Osteocyte (in vitro differentiated cells): ENCODE data around the gene CLEC1B. TPM values are rescaled to one million over a fixed set of nuclear protein-coding genes. Genes with fewer than 3 reads are reported as not detected.
"Not testable (repeated sequence)": the region's sequence is repeated elsewhere in the genome, so short reads cannot be mapped to it uniquely, and the experiment has no call there.

Source experiments
- DNase-seq: peaks from one replicate; pipeline ENCODE4 v3.0.0; 2021; ENCODE audit warnings: mixed read lengths; ENCODE audit not compliant: unreplicated experiment; ENCODE audit errors: extremely low spot score
- H3K27ac Mint-ChIP-seq: one replicate; pipeline ENCODE4 v1.8.0; 2021; ENCODE audit warnings: mild to moderate bottlenecking, mixed read lengths; ENCODE audit not compliant: unreplicated experiment
- H3K27me3 Mint-ChIP-seq: one replicate; pipeline ENCODE4 v1.8.0; 2021; ENCODE audit warnings: mixed read lengths; ENCODE audit not compliant: unreplicated experiment
- H3K36me3 Mint-ChIP-seq: one replicate; pipeline ENCODE4 v1.8.0; 2021; ENCODE audit warnings: mixed read lengths; ENCODE audit not compliant: unreplicated experiment
- H3K4me1 Mint-ChIP-seq: one replicate; pipeline ENCODE4 v1.8.0; 2021; ENCODE audit warnings: mixed read lengths; ENCODE audit not compliant: unreplicated experiment
- H3K4me3 Mint-ChIP-seq: one replicate; pipeline ENCODE4 v1.8.0; 2021; ENCODE audit warnings: mild to moderate bottlenecking, moderate library complexity, mixed read lengths; ENCODE audit not compliant: unreplicated experiment
- H3K9me3 Mint-ChIP-seq: one replicate; pipeline ENCODE4 v1.8.0; 2021; ENCODE audit warnings: mixed read lengths; ENCODE audit not compliant: unreplicated experiment
- CTCF ChIP-seq: fragments of 200-600 bp; sonication (generic); IDR thresholded peaks from 2 replicates; pipeline ENCODE4 v1.5.0; 2021; ENCODE audit warnings: antibody characterized with exemption, mild to moderate bottlenecking, moderate library complexity
- total RNA-seq: library from RNA; stranded (reverse); gene quantifications from 2 replicates; pipeline ENCODE4 v1.2.1, GENCODE V29; 2021

Gene CLEC1B
- total RNA-seq, 1 donor from 2014 or later = not detected

GRCh38 chr12:10001171-10001776 is 2.4 kb upstream of the CLEC1B start:
- Mint-ChIP-seq H3K9me3 (no peaks in the 10 kb centered on the region), H3K36me3 (no peaks in the 10 kb centered on the region), H3K27ac (no peak overlapping the region), H3K4me1 (no peaks in the 10 kb centered on the region), H3K27me3 (peaks cover 23% of the 10 kb centered on the region), H3K4me3 (no peak overlapping the region)
- no peak for DNase-seq
- no peak for TF ChIP-seq CTCF

DNA sequence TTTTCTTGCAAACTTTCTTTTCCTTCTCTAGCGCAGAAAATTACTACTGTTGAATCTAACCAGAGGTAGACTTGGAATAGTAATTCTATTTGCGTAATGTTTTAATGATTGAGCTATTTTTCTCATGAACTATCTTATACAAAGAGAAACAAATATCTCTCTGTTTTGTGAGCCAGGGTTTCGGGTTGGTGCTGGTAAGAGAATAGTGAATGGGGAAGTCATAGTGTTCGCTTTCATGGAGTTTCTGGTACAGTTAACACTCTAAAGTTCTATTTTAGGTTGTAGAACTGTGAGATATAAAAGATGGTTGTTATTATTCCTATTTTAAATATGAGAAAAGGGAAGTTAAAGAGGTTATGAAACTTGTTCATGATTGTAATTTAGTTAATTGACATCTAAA is 6.6 kb downstream of the CLEC1B start:
- no peaks in the 10 kb centered on the region for H3K4me1 Mint-ChIP-seq
- no peak overlapping the region for H3K4me3 Mint-ChIP-seq
- no peak for DNase-seq
- no peak overlapping the region for H3K27ac Mint-ChIP-seq
- no peaks in the 10 kb centered on the region for H3K9me3 Mint-ChIP-seq
- peaks cover 15% of the 10 kb centered on the region for H3K27me3 Mint-ChIP-seq
- TF ChIP-seq CTCF = no peak
- no peaks in the 10 kb centered on the region for H3K36me3 Mint-ChIP-seq

GRCh38 chr12:9991876-9992275 is 7.0 kb downstream of the CLEC1B start:
- Mint-ChIP-seq H3K36me3 (no peaks in the 10 kb centered on the region), H3K27me3 (peaks cover 15% of the 10 kb centered on the region)
- no peak for TF ChIP-seq CTCF

DNA sequence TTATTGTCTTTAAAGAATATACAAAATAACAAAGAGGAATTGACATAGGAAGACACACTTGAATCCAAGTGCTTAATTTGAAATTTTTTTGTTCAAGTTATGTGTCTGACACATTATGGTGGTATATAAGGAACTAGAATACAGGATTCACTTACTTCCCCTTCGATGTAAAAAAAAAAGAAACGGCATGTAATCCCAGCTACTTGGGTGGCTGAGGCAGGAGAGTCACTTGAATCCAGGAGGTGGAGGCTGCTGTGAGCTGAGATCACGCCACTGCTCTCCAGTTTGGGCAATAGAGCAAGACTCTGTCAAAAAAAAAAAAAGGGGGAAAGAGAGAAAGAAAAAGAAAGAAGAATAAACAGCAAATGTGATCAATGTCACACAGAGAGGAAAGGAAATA is 18.8 kb downstream of the CLEC1B start:
- TF ChIP-seq CTCF = no peak
- no peak overlapping the region for H3K27ac Mint-ChIP-seq
- H3K36me3 Mint-ChIP-seq = no peaks in the 10 kb centered on the region
- peaks cover 22% of the 10 kb centered on the region for H3K27me3 Mint-ChIP-seq
- no peak for DNase-seq
- H3K4me1 Mint-ChIP-seq = no peaks in the 10 kb centered on the region
- H3K9me3 Mint-ChIP-seq = peaks cover 2% of the 10 kb centered on the region
- no peak overlapping the region for H3K4me3 Mint-ChIP-seq

More at GRCh38 chr12:9991876-9992275, 7.0 kb downstream of the CLEC1B start:
- Mint-ChIP-seq H3K9me3 (no peaks in the 10 kb centered on the region), H3K27ac (no peak overlapping the region), H3K4me3 (no peak overlapping the region), H3K4me1 (no peaks in the 10 kb centered on the region)
- no peak for DNase-seq

DNA sequence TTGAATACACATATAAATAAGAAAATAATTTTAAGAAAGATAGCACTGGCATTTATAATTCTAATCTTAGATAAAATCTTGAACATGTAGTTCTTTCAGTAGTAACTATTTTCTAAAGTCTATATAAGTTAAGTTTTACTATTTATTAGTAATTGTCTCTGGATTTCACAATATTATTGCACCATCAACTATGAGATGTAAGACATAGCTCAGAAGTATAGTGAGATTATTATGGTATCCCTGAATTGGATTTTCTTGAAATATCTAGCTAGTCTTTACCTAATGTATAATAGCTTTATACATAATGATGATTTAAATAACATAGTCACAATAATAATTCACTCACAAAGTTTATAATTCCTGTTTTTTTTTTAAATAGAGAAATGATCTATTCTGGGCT is 21.0 kb downstream of the CLEC1B start:
- TF ChIP-seq CTCF = no peak
- Mint-ChIP-seq H3K9me3 (peaks cover 4% of the 10 kb centered on the region), H3K27me3 (peaks cover 23% of the 10 kb centered on the region), H3K36me3 (no peaks in the 10 kb centered on the region), H3K27ac (no peak overlapping the region), H3K4me1 (no peaks in the 10 kb centered on the region), H3K4me3 (no peak overlapping the region)
- no peak for DNase-seq

DNA sequence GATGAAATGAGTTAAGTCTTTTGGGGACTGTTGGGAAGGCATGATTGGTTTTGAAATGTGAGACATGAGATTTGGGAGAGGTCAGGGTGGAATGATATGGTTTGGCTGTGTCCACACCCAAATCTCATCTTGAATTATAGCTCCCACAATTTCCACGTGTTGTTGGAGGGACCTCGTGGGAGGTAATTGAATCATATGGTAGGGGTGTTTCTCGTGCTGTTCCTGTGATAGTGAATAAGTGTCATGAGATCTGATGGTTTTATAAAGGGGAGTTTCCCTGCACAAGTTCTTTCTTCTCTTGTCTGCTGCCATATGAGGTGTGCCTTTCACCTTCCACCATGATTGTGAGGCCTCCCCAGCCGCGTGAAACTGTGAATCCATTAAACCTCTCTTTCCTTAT is 22.3 kb downstream of the CLEC1B start:
- H3K4me1 Mint-ChIP-seq, H3K36me3 Mint-ChIP-seq, H3K27ac Mint-ChIP-seq, DNase-seq, H3K9me3 Mint-ChIP-seq, H3K4me3 Mint-ChIP-seq: not testable (repeated sequence)
- peaks cover 20% of the 10 kb centered on the region for H3K27me3 Mint-ChIP-seq
